ENCODE results near the gene KRTAP20-1. TPM values are rescaled to one million over a fixed set of nuclear protein-coding genes. Genes with fewer than 3 reads are reported as not detected.

The KRTAP20-1 gene
- total and polyA plus RNA-seq, 7 donors = not detected

DNA sequence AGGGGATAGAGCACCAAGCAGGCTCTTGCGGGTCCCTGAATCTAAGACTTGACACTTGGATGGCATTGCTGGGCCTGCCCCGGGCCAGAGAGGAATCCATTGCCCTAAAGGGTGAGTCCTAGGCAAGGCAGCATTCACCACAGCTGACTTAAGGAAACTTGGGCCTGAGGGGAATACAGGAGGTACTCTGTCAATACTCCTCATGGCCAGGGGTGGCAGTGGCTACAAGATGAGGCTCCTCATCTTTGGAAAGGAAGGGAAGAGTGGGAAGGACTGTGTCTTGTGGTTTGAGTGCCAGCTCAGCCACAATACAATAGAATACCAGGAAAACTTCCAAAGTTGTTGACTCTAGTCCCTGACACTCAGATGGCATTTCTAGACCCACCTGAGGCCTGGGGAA lies 10.3 kb upstream of the KRTAP20-1 start:
- Histone ChIP-seq H3K36me3 (ENCODE audit: insufficient read depth in 1 of 2, low read depth in 1 of 2) (no peaks in the 10 kb centered on the region), H3K4me3 (no peak overlapping the region), H3K4me1 (no peaks in the 10 kb centered on the region), H3K27me3 (ENCODE audit: insufficient read depth in 3 of 3, low read length in 2 of 3) (no peaks in the 10 kb centered on the region), H3K27ac (no peak overlapping the region), H3K9me3 (no peaks in the 10 kb centered on the region)
- DNase-seq = no peak
- WGBS, 3 donors = 83 to 87% (median 86%) methylated on average over 2 of the region's 2 CpGs
- ATAC-seq = no peak
- intact Hi-C loops (cut with DNase I) = no loop called here
- TF ChIP-seq, protein P1, sequence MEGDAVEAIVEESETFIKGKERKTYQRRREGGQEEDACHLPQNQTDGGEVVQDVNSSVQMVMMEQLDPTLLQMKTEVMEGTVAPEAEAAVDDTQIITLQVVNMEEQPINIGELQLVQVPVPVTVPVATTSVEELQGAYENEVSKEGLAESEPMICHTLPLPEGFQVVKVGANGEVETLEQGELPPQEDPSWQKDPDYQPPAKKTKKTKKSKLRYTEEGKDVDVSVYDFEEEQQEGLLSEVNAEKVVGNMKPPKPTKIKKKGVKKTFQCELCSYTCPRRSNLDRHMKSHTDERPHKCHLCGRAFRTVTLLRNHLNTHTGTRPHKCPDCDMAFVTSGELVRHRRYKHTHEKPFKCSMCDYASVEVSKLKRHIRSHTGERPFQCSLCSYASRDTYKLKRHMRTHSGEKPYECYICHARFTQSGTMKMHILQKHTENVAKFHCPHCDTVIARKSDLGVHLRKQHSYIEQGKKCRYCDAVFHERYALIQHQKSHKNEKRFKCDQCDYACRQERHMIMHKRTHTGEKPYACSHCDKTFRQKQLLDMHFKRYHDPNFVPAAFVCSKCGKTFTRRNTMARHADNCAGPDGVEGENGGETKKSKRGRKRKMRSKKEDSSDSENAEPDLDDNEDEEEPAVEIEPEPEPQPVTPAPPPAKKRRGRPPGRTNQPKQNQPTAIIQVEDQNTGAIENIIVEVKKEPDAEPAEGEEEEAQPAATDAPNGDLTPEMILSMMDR (IDR thresholded peaks at IDR 0.05) = no peak

GRCh38 chr21:30612132-30612531 lies 4.1 kb upstream of the KRTAP20-1 start:
- no peak overlapping the region for H3K4me3 ChIP-seq
- 83 to 92% (median 87%) methylated on average over 2 of the region's 2 CpGs for WGBS, 3 donors
- no peak for ATAC-seq
- no peaks in the 10 kb centered on the region for H3K9me3 ChIP-seq
- TF ChIP-seq, protein P1 (IDR thresholded peaks at IDR 0.05) = no peak
- H3K27ac ChIP-seq = no peak overlapping the region
- H3K36me3 ChIP-seq (ENCODE audit: insufficient read depth in 1 of 2, low read depth in 1 of 2) = no peaks in the 10 kb centered on the region
- intact Hi-C loops (cut with DNase I) = no loop called here
- DNase-seq = no peak
- H3K4me1 ChIP-seq = no peaks in the 10 kb centered on the region
- H3K27me3 ChIP-seq (ENCODE audit: insufficient read depth in 3 of 3, low read length in 2 of 3) = no peaks in the 10 kb centered on the region

DNA sequence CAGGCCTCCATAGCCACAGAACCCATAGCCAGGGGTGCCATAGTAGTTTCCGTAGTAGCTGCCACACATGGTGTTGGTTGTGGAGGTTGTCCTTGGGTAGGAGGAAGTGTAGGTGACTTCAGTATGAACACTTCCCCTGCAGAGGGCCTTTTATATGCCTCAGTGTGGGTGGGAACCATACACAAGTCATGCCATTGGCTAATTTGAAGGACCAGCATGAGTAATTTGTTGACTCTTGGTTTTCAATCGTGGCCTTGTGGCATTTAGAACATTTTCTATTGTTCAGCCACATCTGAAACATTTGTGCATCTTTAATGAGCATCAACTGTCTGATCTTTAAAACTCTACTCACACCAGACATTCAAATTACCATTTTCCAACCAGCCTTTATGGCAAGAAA lies 2.4 kb upstream of the KRTAP20-1 start, which contains the start of gene KRTAP6-1:
Gene KRTAP6-1, minus strand, starts transcription at position 95 of the 400 bp plus-strand sequence. Its CDS starts 26 bp downstream, at position 69.
- Histone ChIP-seq H3K4me1 (no peaks in the 10 kb centered on the region), H3K36me3 (ENCODE audit: insufficient read depth in 1 of 2, low read depth in 1 of 2) (no peaks in the 10 kb centered on the region), H3K27ac (no peak within 1 kb of the TSS), H3K4me3 (no peak within 1 kb of the TSS), H3K27me3 (ENCODE audit: insufficient read depth in 3 of 3, low read length in 2 of 3) (no peaks in the 10 kb centered on the region), H3K9me3 (no peaks in the 10 kb centered on the region)
- intact Hi-C loops (cut with DNase I) = no loop called here
- ATAC-seq = no peak
- DNase-seq = no peak
- TF ChIP-seq, protein P1 (IDR thresholded peaks at IDR 0.05) = no peak
- WGBS, 3 donors = 72 to 75% (median 73%) methylated on average over 2 of the region's 2 CpGs

DNA sequence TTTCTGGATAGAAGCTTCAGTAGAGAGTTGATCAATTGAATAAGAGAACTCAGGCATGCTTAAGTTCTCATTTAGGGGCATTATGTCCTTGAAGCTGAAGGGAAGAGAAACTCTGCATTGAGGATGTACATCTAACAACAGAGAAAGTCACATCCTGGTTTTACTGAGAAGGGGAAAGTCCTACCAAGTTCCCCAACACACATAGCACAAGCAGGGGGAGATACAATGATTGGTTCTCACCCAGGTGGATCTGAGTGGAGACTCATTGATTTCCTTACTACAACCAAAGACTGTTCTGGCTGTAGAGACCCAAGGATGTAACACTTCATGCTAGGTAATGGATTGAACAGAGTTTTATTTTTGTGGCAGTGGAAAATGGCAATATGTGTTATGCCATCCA lies 1.0 kb upstream of the KRTAP20-1 start:
- ATAC-seq = no peak
- no peak overlapping the region for H3K27ac ChIP-seq
- intact Hi-C loops (cut with DNase I) = no loop called here
- H3K9me3 ChIP-seq = no peaks in the 10 kb centered on the region
- TF ChIP-seq, protein P1 (IDR thresholded peaks at IDR 0.05) = no peak
- no peak overlapping the region for H3K4me3 ChIP-seq
- no peaks in the 10 kb centered on the region for H3K36me3 ChIP-seq (ENCODE audit: insufficient read depth in 1 of 2, low read depth in 1 of 2)
- no peaks in the 10 kb centered on the region for H3K4me1 ChIP-seq
- DNase-seq = no peak
- H3K27me3 ChIP-seq (ENCODE audit: insufficient read depth in 3 of 3, low read length in 2 of 3) = no peaks in the 10 kb centered on the region

DNA sequence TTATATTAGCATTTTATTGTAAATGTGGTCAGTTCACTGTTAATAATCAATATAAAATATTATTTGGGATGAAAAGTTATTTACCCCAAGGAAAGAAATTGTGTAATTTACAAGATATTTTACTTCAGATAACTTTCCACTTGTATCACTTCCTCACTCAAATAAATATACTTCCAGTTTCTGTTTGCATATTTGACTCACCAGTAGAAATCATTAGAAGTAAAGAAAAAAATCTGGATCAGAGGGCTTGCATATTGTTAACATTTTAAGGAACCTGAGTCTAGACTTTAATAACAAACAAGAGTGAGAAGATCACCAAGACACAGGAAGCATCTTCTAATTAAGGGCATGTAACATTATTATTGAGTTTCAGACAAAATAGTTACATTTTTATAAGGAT lies 3.9 kb downstream of the KRTAP20-1 start:
- H3K27ac ChIP-seq = no peak overlapping the region
- no peaks in the 10 kb centered on the region for H3K4me1 ChIP-seq
- DNase-seq = no peak
- intact Hi-C loops (cut with DNase I) = no loop called here
- H3K4me3 ChIP-seq = no peak overlapping the region
- TF ChIP-seq, protein P1 (IDR thresholded peaks at IDR 0.05) = no peak
- no peaks in the 10 kb centered on the region for H3K36me3 ChIP-seq (ENCODE audit: insufficient read depth in 1 of 2, low read depth in 1 of 2)
- ATAC-seq = no peak
- no peaks in the 10 kb centered on the region for H3K27me3 ChIP-seq (ENCODE audit: insufficient read depth in 3 of 3, low read length in 2 of 3)
- no peaks in the 10 kb centered on the region for H3K9me3 ChIP-seq
